NB4 (cell line): ENCODE data around the gene ZSWIM6.

ENCODE experiments used
- CTCF ChIP-seq: IDR thresholded peaks from one replicate; pipeline ENCODE4 v1.5.1; 2012; ENCODE audit warnings: low read depth, low read length
- MAX ChIP-seq: IDR thresholded peaks from 2 replicates; pipeline ENCODE4 v1.6.1; 2011; ENCODE audit warnings: low read depth, low read length
- POLR2A ChIP-seq: IDR thresholded peaks from 2 replicates; pipeline ENCODE4 v1.6.1; 2011; ENCODE audit warnings: mild to moderate bottlenecking; ENCODE audit not compliant: insufficient read length; ENCODE audit errors: extremely low read depth

- TF ChIP-seq CTCF = no peak
- TF ChIP-seq POLR2A = no peak
- no peak for TF ChIP-seq MAX
Measured at GRCh38 chr5:61313960-61314681, 17.9 kb upstream of the ZSWIM6 start.
